ENCODE results near the gene CNN2.

DNA sequence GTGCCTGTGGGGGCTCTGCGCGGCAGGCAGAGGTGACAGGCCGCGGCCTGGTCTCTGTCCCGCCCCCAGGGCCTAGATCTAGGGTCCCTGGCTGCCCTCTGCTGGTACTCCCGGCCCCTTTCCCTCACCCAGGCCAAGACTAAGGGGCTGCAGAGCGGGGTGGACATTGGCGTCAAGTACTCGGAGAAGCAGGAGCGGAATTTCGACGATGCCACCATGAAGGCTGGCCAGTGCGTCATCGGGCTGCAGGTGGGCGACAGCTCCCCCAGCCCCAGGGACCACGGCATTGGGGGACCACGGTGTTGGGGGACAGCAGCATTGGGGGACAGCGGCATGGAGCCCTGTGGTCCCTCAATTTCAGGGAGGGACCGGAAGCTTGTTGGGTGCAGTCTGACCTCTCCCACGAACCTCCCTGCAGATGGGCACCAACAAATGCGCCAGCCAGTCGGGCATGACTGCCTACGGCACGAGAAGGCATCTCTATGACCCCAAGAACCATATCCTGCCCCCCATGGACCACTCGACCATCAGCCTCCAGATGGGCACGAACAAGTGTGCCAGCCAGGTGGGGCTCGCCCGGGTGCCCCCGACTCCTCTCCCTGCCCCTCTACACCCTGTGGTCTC, 9.7 kb downstream of the CNN2 start:
- TF ChIP-seq, protein P1, sequence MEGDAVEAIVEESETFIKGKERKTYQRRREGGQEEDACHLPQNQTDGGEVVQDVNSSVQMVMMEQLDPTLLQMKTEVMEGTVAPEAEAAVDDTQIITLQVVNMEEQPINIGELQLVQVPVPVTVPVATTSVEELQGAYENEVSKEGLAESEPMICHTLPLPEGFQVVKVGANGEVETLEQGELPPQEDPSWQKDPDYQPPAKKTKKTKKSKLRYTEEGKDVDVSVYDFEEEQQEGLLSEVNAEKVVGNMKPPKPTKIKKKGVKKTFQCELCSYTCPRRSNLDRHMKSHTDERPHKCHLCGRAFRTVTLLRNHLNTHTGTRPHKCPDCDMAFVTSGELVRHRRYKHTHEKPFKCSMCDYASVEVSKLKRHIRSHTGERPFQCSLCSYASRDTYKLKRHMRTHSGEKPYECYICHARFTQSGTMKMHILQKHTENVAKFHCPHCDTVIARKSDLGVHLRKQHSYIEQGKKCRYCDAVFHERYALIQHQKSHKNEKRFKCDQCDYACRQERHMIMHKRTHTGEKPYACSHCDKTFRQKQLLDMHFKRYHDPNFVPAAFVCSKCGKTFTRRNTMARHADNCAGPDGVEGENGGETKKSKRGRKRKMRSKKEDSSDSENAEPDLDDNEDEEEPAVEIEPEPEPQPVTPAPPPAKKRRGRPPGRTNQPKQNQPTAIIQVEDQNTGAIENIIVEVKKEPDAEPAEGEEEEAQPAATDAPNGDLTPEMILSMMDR (IDR thresholded peaks at IDR 0.05): no peak
- TF ChIP-seq POLR2AphosphoS5 (IDR thresholded peaks at IDR 0.05) (no peak), POLR2A (IDR thresholded peaks at IDR 0.05) (no peak), EP300 (IDR thresholded peaks at IDR 0.05; ENCODE audit: low read depth) (no peak)

Data from transverse colon (tissue), 4 donors.